Parathyroid adenoma (tissue), 2 donors: Measurements from ENCODE around the gene PKNOX1.
"Not testable (repeated sequence)": the region's sequence is repeated elsewhere in the genome, so short reads cannot be mapped to it uniquely, and the experiment has no call there.

ENCODE experiments used
- H2AFZ ChIP-seq: fragments of 300-600 bp; sonication (generic); one replicate; pipeline ENCODE4 v1.7.0; 2017; ENCODE audit warnings: antibody characterized with exemption, mild to moderate bottlenecking
- H3K27ac ChIP-seq: fragments of 300-600 bp; sonication (generic); one replicate; pipeline ENCODE4 v1.7.0; 2017
- H3K27me3 ChIP-seq: fragments of 300-600 bp; sonication (generic); one replicate; pipeline ENCODE4 v1.7.0; 2017; ENCODE audit warnings: low read length; ENCODE audit not compliant: control insufficient read depth, insufficient read depth
- H3K36me3 ChIP-seq: fragments of 300-600 bp; sonication (generic); one replicate; pipeline ENCODE4 v1.7.0; 2017; ENCODE audit warnings: low read length; ENCODE audit not compliant: control insufficient read depth, insufficient read depth
- H3K4me1 ChIP-seq: fragments of 300-600 bp; sonication (generic); one replicate; pipeline ENCODE4 v1.7.0; 2017; ENCODE audit warnings: control low read depth
- H3K4me2 ChIP-seq: fragments of 300-600 bp; sonication (generic); one replicate; pipeline ENCODE4 v1.7.0; 2017; ENCODE audit warnings: low read length
- H3K4me3 ChIP-seq: fragments of 300-600 bp; sonication (generic); one replicate; pipeline ENCODE4 v1.7.0; 2017; ENCODE audit warnings: low read depth, low read length
- H3K79me2 ChIP-seq: fragments of 300-600 bp; sonication (generic); one replicate; pipeline ENCODE4 v1.7.0; 2017; ENCODE audit warnings: control low read depth
- H3K9ac ChIP-seq: fragments of 300-600 bp; sonication (generic); one replicate; pipeline ENCODE4 v1.7.0; 2017; ENCODE audit warnings: mild to moderate bottlenecking
- H3K9me3 ChIP-seq: fragments of 300-600 bp; sonication (generic); one replicate; pipeline ENCODE4 v1.7.0; 2017; ENCODE audit warnings: low read length; ENCODE audit not compliant: control insufficient read depth
- donor health status: primary hyperparathyroidism.

Gene PKNOX1

DNA sequence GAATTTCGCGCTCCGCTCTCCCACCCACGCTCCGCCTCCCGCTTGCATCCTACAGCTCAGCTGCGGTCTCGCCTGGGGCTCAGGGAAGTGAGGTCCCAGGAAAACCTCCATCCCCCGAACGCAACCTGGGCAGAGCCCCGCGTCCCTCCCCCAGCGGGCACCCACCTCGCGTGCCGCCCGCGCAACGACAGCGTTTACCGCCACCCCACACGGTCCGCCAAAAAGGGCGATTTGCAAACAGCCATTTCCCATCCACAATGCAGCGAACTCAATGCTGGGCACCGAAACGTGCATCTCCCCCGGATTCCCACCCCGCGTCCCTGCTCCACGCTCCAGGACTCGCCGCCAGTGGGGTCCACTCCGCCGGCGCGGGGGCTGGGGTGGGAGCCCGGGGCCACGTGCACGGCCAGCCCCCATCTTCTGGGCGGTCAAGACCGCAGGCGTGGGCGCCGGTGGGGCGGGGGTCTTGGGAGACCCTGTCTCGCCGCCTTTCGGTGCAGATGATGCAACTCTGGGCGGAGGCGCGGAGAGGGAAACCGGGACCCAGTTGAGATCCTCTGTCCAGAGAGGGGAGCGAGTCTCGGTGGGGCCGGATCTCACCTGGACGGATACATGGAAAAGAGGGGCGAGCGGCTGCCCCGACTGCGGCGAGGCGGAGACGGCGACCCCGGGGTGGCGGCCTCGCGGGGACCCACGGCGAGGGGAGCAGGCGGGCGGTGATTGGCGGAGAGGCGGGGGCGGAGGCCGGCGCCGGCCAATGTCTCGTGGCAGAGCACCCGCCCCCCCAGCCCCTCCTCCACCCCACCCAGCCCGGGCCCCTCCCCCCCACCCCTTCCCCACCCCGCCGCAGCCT is 101.0 kb downstream of the PKNOX1 start, which contains the start of gene CBS:
CBS (minus strand) TSS at position 666 of the 853 bp plus-strand sequence. CDS start 3,642 bp downstream, outside the sequence.
- H3K4me2 ChIP-seq, H3K27ac ChIP-seq, H3K4me3 ChIP-seq, H3K27me3 ChIP-seq, H3K36me3 ChIP-seq, H3K4me1 ChIP-seq, H3K9ac ChIP-seq, H2AFZ ChIP-seq, H3K9me3 ChIP-seq, H3K79me2 ChIP-seq: not testable (repeated sequence)

GRCh38 chr21:43076023-43076637 is 101.8 kb downstream of the PKNOX1 start:
- not testable (repeated sequence) for H3K4me3 ChIP-seq, H3K27ac ChIP-seq, H3K9ac ChIP-seq, H3K4me2 ChIP-seq, H3K36me3 ChIP-seq, H3K9me3 ChIP-seq, H2AFZ ChIP-seq, H3K4me1 ChIP-seq, H3K79me2 ChIP-seq, H3K27me3 ChIP-seq

GRCh38 chr21:43076643-43077042 is 102.3 kb downstream of the PKNOX1 start:
- H3K36me3 ChIP-seq: not testable (repeated sequence)

GRCh38 chr21:43082587-43083300 is 108.4 kb downstream of the PKNOX1 start:
- H3K9ac ChIP-seq, H3K79me2 ChIP-seq, H3K27ac ChIP-seq, H3K4me2 ChIP-seq, H3K36me3 ChIP-seq, H3K27me3 ChIP-seq, H3K4me3 ChIP-seq, H3K9me3 ChIP-seq, H2AFZ ChIP-seq, H3K4me1 ChIP-seq: not testable (repeated sequence)

More at GRCh38 chr21:43076643-43077042, 102.3 kb downstream of the PKNOX1 start:
- not testable (repeated sequence) for H3K79me2 ChIP-seq, H3K4me3 ChIP-seq, H3K27me3 ChIP-seq, H3K27ac ChIP-seq, H3K4me2 ChIP-seq, H3K9ac ChIP-seq, H3K9me3 ChIP-seq, H3K4me1 ChIP-seq, H2AFZ ChIP-seq
